HepG2 (cell line): ENCODE data around the gene TULP4. TPM values are rescaled to one million over a fixed set of nuclear protein-coding genes. Genes with fewer than 3 reads are reported as not detected.

Experiments
- ATAC-seq: fragments of 200-7000 bp; cut with Tn5 transposase; 3 replicates; pipeline ENCODE4 v1.9.1; 2020; ENCODE audit warnings: mild to moderate bottlenecking, moderate library complexity
- BruUV-seq: library from RNA; stranded (reverse); fragments of 400-500 nt; replicated peaks from 2 replicates; lab custom pipeline; 2021; lab: Mats Ljungman, UMichigan
- CTCF ChIA-PET: fragments of 300-600 bp; formaldehyde crosslinking; extraction: SDS; loops from one replicate; lab custom pipeline; 2021; ENCODE audit warnings: low total read pairs, inconsistent platforms, low intra/inter-chr PET ratio; lab: Yijun Ruan, JAX
- POLR2A ChIA-PET: fragments of 350-600 bp; sonication (Branson Sonifier 250); formaldehyde crosslinking; loops from one replicate; lab custom pipeline; 2020; ENCODE audit warnings: antibody characterized with exemption, inconsistent platforms; lab: Yijun Ruan, JAX
- DNase-seq: peaks from one replicate; pipeline ENCODE4 v3.0.0-alpha.2; 2015; ENCODE audit warnings: low spot score
- FAIRE-seq: peaks from 3 replicates; lab custom pipeline; 2011; peaks lifted over from hg19 to GRCh38; lab: Jason Lieb, UNC
- H2AFZ ChIP-seq: one replicate; pipeline ENCODE4 v1.6.1; 2011; ENCODE audit warnings: low read length, inconsistent platforms
- H3K27ac ChIP-seq: fragments of 300-600 bp; 3 replicates; pipeline ENCODE4 v1.8.0; 2011; ENCODE audit warnings: mixed run types, mild to moderate bottlenecking, mixed read lengths, low read length, inconsistent platforms; ENCODE audit not compliant: insufficient read depth; ENCODE audit errors: extremely low read length
- H3K27me3 ChIP-seq, 2 experiments: fragments of 200-600 bp in 1 of 2; 2 replicates in 1 of 2; 3 replicates in 1 of 2; pipeline versions ENCODE4 v1.6.0 to v1.8.0; 2011; ENCODE audit warnings: low read length in 2 of 2, mild to moderate bottlenecking in 2 of 2, moderate library complexity in 2 of 2, inconsistent platforms in 1 of 2; ENCODE audit not compliant: insufficient read depth in 2 of 2, control insufficient read depth in 1 of 2
- H3K36me3 ChIP-seq, 2 experiments: fragments of 200-600 bp in 1 of 2; replicated peaks in 1 of 2; 2 replicates in 1 of 2; 3 replicates in 1 of 2; pipeline versions ENCODE4 v1.5.1 to v1.8.0; 2011; ENCODE audit warnings: low read length in 2 of 2, inconsistent platforms in 1 of 2; ENCODE audit not compliant: insufficient read depth in 2 of 2, control insufficient read depth in 1 of 2
- H3K4me1 ChIP-seq: 2 replicates; pipeline ENCODE4 v1.5.1; 2012; ENCODE audit warnings: low read length, inconsistent platforms; ENCODE audit not compliant: insufficient read depth
- H3K4me2 ChIP-seq: 2 replicates; pipeline ENCODE4 v1.6.0; 2011; ENCODE audit warnings: low read depth, low read length, inconsistent platforms
- H3K4me3 ChIP-seq, 3 experiments: fragments of 200-600 bp in 1 of 3; sonication (generic), shearing (Covaris generic) in 1 of 3; replicated peaks in 1 of 3; 2 replicates each; pipeline ENCODE4 v1.5.1; 2011 to 2016; ENCODE audit warnings: low read length in 3 of 3, inconsistent platforms in 2 of 3, low read depth in 2 of 3, mild to moderate bottlenecking in 2 of 3, control low read depth in 1 of 3, mixed read lengths in 1 of 3; ENCODE audit not compliant: insufficient read depth in 1 of 3
- H3K79me2 ChIP-seq: one replicate; pipeline ENCODE4 v1.6.1; 2011; ENCODE audit warnings: low read length, inconsistent platforms; ENCODE audit not compliant: insufficient read depth
- H3K9ac ChIP-seq: 2 replicates; pipeline ENCODE4 v1.6.0; 2011; ENCODE audit warnings: mild to moderate bottlenecking, low read depth, low read length, inconsistent platforms; ENCODE audit not compliant: insufficient read depth
- H3K9me3 ChIP-seq: 2 replicates; pipeline ENCODE4 v1.5.1; 2012; ENCODE audit warnings: mild to moderate bottlenecking, low read length
- H4K20me1 ChIP-seq: 2 replicates; pipeline ENCODE4 v1.6.0; 2011; ENCODE audit warnings: inconsistent platforms, mild to moderate bottlenecking, low read length, moderate library complexity; ENCODE audit not compliant: insufficient read depth
- ADNP ChIP-seq: sonication (generic); formaldehyde crosslinking; IDR thresholded peaks from 2 replicates; pipeline ENCODE4 v1.4.0; 2020; ENCODE audit warnings: missing genetic modification reagents
- AGO2 ChIP-seq: fragments of 200-400 bp; formaldehyde crosslinking; optimal IDR thresholded peaks from 2 replicates; pipeline ENCODE3; 2017; ENCODE audit warnings: mild to moderate bottlenecking, low read depth, low read length, moderate library complexity
- ATF7-NPFF ChIP-seq: sonication (generic); formaldehyde crosslinking; IDR thresholded peaks from 2 replicates; pipeline ENCODE4 v1.8.1; 2023; ENCODE audit warnings: mild to moderate bottlenecking, low read depth, missing genetic modification reagents, moderate library complexity
- EHMT2 ChIP-seq: fragments of 200-600 bp; sonication (generic); IDR thresholded peaks from 2 replicates; pipeline ENCODE4 v1.7.0; 2017; ENCODE audit warnings: antibody characterized with exemption, low read depth, low read length, borderline replicate concordance
- FOXO1 ChIP-seq: sonication (generic); formaldehyde crosslinking; IDR thresholded peaks from 2 replicates; pipeline ENCODE4 v1.4.0; 2020; ENCODE audit warnings: missing genetic modification reagents
- HMG20B ChIP-seq: conservative IDR thresholded peaks from 2 replicates; pipeline ENCODE4 v1.6.1; 2016; ENCODE audit warnings: missing genetic modification reagents, missing compliant biosample characterization
- HNF4G ChIP-seq, 2 experiments: sonication (generic) in 1 of 2; formaldehyde crosslinking in 1 of 2; IDR thresholded peaks; 2 replicates each; pipeline versions ENCODE4 v1.4.0 to v1.6.1; 2011 to 2020; ENCODE audit warnings: borderline replicate concordance in 2 of 2, low read depth in 2 of 2, mild to moderate bottlenecking in 2 of 2, low read length in 1 of 2, missing genetic modification reagents in 1 of 2, moderate library complexity in 1 of 2
- HNRNPH1 ChIP-seq: fragments of 200-400 bp; formaldehyde crosslinking; optimal IDR thresholded peaks from 2 replicates; pipeline ENCODE3; 2017; ENCODE audit warnings: mild to moderate bottlenecking, low read depth, low read length
- POLR2AphosphoS2 ChIP-seq: IDR thresholded peaks from 2 replicates; pipeline ENCODE4 v1.6.1; 2011; ENCODE audit warnings: low read depth, low read length, improper control_type of control experiment
- RARA ChIP-seq: IDR thresholded peaks from 2 replicates; pipeline ENCODE4 v1.6.1; 2016; ENCODE audit warnings: missing genetic modification reagents, missing compliant biosample characterization
- TARDBP ChIP-seq: sonication (generic); formaldehyde crosslinking; IDR thresholded peaks from 2 replicates; pipeline ENCODE4 v1.8.0; 2022; ENCODE audit warnings: mild to moderate bottlenecking, missing genetic modification reagents
- TGIF2 ChIP-seq: IDR thresholded peaks from 2 replicates; pipeline ENCODE4 v1.6.1; 2016; ENCODE audit warnings: control low read depth, missing compliant biosample characterization
- TSC22D2 ChIP-seq: sonication (generic); formaldehyde crosslinking; IDR thresholded peaks from 2 replicates; pipeline ENCODE4 v1.5.1; 2020; ENCODE audit warnings: missing genetic modification reagents, mild to moderate bottlenecking, borderline replicate concordance
- ZNF780A ChIP-seq: sonication (generic); formaldehyde crosslinking; IDR thresholded peaks from 2 replicates; pipeline ENCODE4 v1.8.0; 2022; ENCODE audit warnings: mild to moderate bottlenecking, missing genetic modification reagents, moderate library complexity
- WGBS: methylation state at CpG from one replicate; pipeline ENCODE4 v1.1.6; 2017; ENCODE audit warnings: low lambda C conversion rate; 5-methylcytosine and 5-hydroxymethylcytosine counted together
- in situ Hi-C: cut with HindIII; loops from 2 replicates; pipeline ENCODE4 v1.10.0; 2017; ENCODE audit warnings: low pct_unique_long_range_greater_than_20kb; ENCODE audit not compliant: extremely low pct_ligation_motif_present
- intact Hi-C: fragments of 100-400 bp; cut with micrococcal nuclease; formaldehyde crosslinking; loops from one replicate; pipeline ENCODE4 v1.10.0; 2022; ENCODE audit not compliant: unreplicated experiment
- polyA plus RNA-seq, 8 experiments: library from polyadenylated mRNA; depleted of rRNA in 3 of 8; stranded (reverse) in 7 of 8; unstranded in 1 of 8; fragments of >200 nt; fragmentation: Illumina TruSeq in 4 of 8; extraction: Trizol in 4 of 8; gene quantifications; 2 replicates each; pipeline versions ENCODE4 v1.2.1 to v1.2.3, GENCODE V29; 2011 to 2016; ENCODE audit warnings: low read depth in 4 of 8, missing spikeins in 1 of 8, mixed read lengths in 1 of 8; ENCODE audit not compliant: insufficient read depth in 1 of 8
- total RNA-seq, 5 experiments: library from RNA; depleted of rRNA; stranded (reverse); fragments of >200 nt; fragmentation: Illumina TruSeq; extraction: Trizol; gene quantifications; 2 replicates each; pipeline ENCODE4 v1.2.3, GENCODE V29; 2016; ENCODE audit warnings: low read depth in 1 of 5
- TF ChIP-seq, protein P1 (sequence below): sonication (generic); formaldehyde crosslinking; IDR thresholded peaks from 2 replicates; pipeline ENCODE4 v1.4.0; 2020; ENCODE audit warnings: mild to moderate bottlenecking, low read depth, missing genetic modification reagents

TULP4 gene
- total and polyA plus RNA-seq, 2 of the 13 experiments (the other 11 are each of a cell fraction or from before 2014, with no cell fraction given) = 21.1 to 122 TPM

DNA sequence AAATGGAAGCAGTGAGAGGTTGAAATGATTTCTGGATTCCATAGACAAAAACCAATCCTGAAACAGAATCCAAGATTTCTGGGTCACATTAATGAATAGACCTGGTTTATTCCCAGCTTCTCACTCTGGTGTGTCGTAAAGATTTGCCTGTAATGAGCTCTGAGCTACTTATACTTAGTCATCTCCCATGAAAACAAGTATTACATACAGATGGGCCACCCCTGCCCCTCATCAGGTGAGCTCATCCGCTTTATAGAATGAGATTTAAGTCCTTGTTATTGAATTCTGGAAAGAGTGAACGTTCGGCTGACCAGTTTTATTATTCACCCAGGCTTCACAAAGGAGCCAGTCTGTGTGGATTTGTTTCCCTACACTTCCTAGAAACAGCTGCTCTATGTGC, 200.5 kb downstream of the TULP4 start (continued):
- TF ChIP-seq, protein P1, sequence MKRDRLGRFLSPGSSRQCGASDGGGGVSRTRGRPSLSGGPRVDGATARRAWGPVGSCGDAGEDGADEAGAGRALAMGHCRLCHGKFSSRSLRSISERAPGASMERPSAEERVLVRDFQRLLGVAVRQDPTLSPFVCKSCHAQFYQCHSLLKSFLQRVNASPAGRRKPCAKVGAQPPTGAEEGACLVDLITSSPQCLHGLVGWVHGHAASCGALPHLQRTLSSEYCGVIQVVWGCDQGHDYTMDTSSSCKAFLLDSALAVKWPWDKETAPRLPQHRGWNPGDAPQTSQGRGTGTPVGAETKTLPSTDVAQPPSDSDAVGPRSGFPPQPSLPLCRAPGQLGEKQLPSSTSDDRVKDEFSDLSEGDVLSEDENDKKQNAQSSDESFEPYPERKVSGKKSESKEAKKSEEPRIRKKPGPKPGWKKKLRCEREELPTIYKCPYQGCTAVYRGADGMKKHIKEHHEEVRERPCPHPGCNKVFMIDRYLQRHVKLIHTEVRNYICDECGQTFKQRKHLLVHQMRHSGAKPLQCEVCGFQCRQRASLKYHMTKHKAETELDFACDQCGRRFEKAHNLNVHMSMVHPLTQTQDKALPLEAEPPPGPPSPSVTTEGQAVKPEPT (CRISPR knock-in tag) = no peak
- TF ChIP-seq TARDBP (CRISPR knock-in tag) = no peak
- no peak for TF ChIP-seq ATF7-NPFF (CRISPR knock-in tag)
- TF ChIP-seq POLR2AphosphoS2 = no peak

DNA sequence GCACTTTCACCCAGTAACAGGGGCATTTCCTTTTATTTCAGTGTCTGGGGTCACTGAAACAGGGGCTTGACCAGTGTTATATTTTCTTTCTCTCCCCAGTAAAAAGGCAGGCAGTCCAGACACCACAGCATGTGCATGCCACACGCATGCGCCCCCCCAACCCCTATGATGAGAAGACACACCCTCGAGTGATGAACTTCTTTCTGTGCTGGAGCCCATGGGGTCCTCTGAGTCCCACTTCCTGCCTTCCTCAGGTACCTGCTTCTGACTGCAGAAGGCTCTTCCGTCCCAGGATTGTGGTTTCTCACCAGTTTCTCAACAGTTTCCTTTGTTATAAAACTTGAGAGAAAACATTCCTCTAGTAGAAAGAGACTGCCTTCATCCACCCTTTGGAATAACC, 201.9 kb downstream of the TULP4 start:
- Histone ChIP-seq H3K4me1 (peaks cover 12% of the 10 kb centered on the region; the same call in 1 of the 2 replicates), H3K9me3 (no peaks in the 10 kb centered on the region), H4K20me1 (no peaks in the 10 kb centered on the region), H3K4me2 (no peak overlapping the region), H2AFZ (no peak overlapping the region), H3K36me3 (no peaks in the 10 kb centered on the region; a peak in 1 of 5 replicates), H3K27me3 (no peaks in the 10 kb centered on the region), H3K79me2 (no peaks in the 10 kb centered on the region), H3K4me3 (no peak overlapping the region), H3K27ac (no peak overlapping the region), H3K9ac (no peak overlapping the region)
- in situ Hi-C loops = loop anchor here (25.0 kb wide), 1 partner anchor 302 kb away; no protein-coding TSS in a partner anchor
- intact Hi-C loops = no loop called here
- ChIA-PET CTCF (no interaction called here), POLR2A (no interaction called here)
- DNase-seq (no peak), ATAC-seq (no peak), FAIRE-seq (no peak)
- 90% methylated on average over 4 of the region's 4 CpGs for WGBS
- TF ChIP-seq TSC22D2 (CRISPR knock-in tag) = no peak
- no peak for TF ChIP-seq TGIF2 (CRISPR knock-in tag)
- TF ChIP-seq HMG20B (CRISPR knock-in tag) = no peak
- TF ChIP-seq HNF4G (IDR thresholded peaks at IDR 0.05; ENCODE audit: borderline replicate concordance, low read depth, low read length) = no peak
- TF ChIP-seq HNF4G (CRISPR knock-in tag; IDR thresholded peaks at IDR 0.05; ENCODE audit: borderline replicate concordance, low read depth) = no peak
- no peak for TF ChIP-seq HNRNPH1
- TF ChIP-seq EHMT2 = no peak
- no peak for TF ChIP-seq FOXO1 (CRISPR knock-in tag)
- TF ChIP-seq ZNF780A = no peak
- TF ChIP-seq AGO2 = no peak
- no peak for TF ChIP-seq RARA (CRISPR knock-in tag)
- TF ChIP-seq ADNP (CRISPR knock-in tag) = no peak
- BruUV-seq = no TSS peak
